Measurements from ENCODE around the gene GIMAP8.
A peak's percentile ranks its signal among the peaks of the same experiment; 100 is the strongest.
"Not testable (repeated sequence)": the region's sequence is repeated elsewhere in the genome, so short reads cannot be mapped to it uniquely, and the experiment has no call there.

GIMAP8 gene

DNA sequence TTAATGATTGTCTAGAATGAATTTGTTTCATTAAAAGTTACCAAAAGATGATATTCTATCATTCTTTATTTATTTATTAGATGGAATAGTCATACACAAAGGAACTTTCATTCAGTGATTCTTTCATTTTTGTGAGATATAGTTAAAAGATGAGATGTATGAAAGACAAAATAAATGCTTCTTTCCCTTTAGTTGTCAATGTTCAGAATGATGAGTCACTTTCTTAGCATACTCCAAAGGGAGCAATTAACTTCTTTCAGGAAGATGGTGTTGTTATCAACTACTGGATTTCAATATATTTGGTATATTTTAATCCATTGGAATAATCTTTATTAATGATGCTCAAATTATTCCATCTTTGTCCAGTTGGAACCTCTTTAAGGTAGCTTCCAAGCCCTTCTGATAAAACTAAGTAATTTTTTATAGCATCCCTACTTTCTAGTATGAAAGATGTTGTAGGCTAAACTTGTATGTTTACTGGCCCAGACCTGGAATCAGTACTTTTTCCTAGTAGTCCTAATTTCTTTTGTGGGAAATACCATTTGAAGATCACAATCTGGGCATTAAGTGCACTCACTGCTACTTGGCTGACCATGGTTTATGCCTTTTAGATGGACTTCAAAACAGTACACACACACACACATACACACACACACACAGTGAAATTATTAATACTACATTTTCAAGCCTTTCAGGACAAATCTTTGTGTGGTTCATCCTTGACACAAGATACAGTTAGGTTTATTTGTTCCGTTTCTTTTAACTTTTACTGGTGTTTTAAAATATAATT lies 66.7 kb downstream of the GIMAP8 start:
- DNase-seq, result no peak

- DNase-seq, result no peak
Observed at GRCh38 chr7:150519310-150519709, 68.9 kb downstream of the GIMAP8 start.

- DNase-seq, result peak; percentile 57
Observed at GRCh38 chr7:150520145-150520544, 69.7 kb downstream of the GIMAP8 start.

DNA sequence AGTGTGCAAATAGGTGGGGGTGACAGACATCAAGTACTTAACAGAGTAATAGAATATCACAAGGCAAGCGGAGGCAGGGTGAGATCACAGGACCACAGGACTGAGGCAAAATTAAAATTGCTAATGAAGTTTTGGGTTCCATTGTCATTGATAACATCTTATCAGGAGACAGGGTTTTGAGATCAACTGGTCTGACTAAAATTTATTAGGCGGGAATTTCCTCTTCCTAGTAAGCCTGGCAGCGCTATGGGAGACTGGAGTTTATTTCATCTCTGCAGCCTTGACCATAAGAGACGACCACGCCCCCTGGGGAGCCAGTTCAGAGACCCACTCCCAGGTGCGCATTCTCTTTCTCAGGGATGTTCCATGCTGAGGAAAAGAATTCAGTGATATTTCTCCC lies 72.5 kb downstream of the GIMAP8 start:
- DNase-seq, result not testable (repeated sequence)

GRCh38 chr7:150524018-150524417 lies 73.6 kb downstream of the GIMAP8 start:
- no peak for DNase-seq
